ENCODE results near the gene BBS1. TPM values are rescaled to one million over a fixed set of nuclear protein-coding genes. Genes with fewer than 3 reads are reported as not detected.

The BBS1 gene
- total RNA-seq, 1 experiment from 2014 or later, result 28.4 TPM

DNA sequence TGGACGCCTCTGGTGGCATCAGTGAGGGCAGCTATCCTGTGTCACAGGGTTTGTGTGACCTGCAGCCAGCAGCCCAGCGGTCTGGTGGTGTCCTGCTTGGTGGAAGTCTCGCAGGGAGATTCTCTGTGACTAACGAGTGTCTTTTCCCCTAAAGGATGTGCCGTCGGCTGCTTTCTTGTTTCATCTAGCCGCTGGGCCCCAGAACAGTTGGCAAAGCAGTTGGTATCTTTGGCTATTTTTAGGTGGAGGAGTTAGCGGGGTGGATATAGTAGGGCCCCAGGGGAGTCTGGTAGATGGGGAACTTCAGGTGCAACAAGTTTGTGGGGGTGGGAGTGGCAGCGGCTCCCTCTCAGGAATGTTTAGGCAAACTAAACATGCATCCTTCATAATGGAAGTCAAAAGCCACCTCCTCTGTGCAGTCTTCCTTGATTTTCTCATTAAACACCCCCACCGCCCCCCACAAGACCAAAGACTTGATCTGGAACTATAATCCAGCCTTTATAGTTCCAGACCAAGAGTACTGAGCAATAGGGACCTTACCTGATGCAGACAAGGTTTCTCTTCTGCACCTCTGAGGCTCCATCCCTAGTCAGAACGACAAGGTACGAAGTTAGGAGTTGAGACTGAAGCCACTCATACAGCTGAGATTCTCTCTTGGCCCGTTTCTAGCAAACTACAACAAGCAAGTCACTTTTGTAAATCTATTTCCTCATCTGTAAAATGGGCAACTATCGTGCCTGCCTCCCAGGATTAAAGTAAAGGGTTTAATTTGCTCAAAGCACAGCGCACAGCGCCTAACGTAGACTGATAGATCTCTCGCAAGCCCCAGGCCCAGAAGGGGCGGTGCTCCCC lies 44.8 kb upstream of the BBS1 start:
- Histone ChIP-seq H3K27ac (ENCODE audit: low read length) (no peak overlapping the region), H3K9ac (ENCODE audit: low read length) (no peak overlapping the region), H3K9me2 (replicated peaks; ENCODE audit: low read length) (no peaks in the 10 kb centered on the region), H2AFZ (ENCODE audit: low read length) (peak overlapping the region; percentile 100), H3K27me3 (ENCODE audit: low read length) (no peaks in the 10 kb centered on the region), H3K4me1 (ENCODE audit: insufficient read depth, low read length) (peaks cover 20% of the 10 kb centered on the region), H3K36me3 (ENCODE audit: low read depth, low read length) (no peaks in the 10 kb centered on the region), H3K79me2 (ENCODE audit: low read length) (peaks cover 14% of the 10 kb centered on the region), H4K20me1 (ENCODE audit: low read length) (no peaks in the 10 kb centered on the region), H3K4me3 (ENCODE audit: low read length) (peak overlapping the region; percentile 92; the same call in 1 of the 2 replicates), H3F3A (ENCODE audit: low read length, unreplicated experiment) (no peaks in the 10 kb centered on the region), H3K4me2 (ENCODE audit: low read length) (peak overlapping the region; percentile 99), H3K9me3 (ENCODE audit: low read length) (no peaks in the 10 kb centered on the region)
- DNase-seq (no peak), ATAC-seq (no peak)
- POLR2A ChIA-PET (ENCODE audit: unreplicated experiment), result no interaction called here
- CTCF ChIA-PET, result interaction anchor here (0.6 to 1.4 kb wide), 2 partner anchors 27 to 151 kb away, joined by 5 to 9 read pairs; partner anchors contain the start of genes MRPL11 and RBM14
- BruUV-seq (replicated peaks), result no TSS peak
- intact Hi-C loops (cut with micrococcal nuclease), result loop anchor here (2.0 kb wide), 1 partner anchor 27 kb away; the partner anchor contains the start of gene MRPL11
- TF ChIP-seq EZH2 (IDR thresholded peaks at IDR 0.05; ENCODE audit: low read length, unreplicated experiment), result no peak
- TF ChIP-seq, protein P1, sequence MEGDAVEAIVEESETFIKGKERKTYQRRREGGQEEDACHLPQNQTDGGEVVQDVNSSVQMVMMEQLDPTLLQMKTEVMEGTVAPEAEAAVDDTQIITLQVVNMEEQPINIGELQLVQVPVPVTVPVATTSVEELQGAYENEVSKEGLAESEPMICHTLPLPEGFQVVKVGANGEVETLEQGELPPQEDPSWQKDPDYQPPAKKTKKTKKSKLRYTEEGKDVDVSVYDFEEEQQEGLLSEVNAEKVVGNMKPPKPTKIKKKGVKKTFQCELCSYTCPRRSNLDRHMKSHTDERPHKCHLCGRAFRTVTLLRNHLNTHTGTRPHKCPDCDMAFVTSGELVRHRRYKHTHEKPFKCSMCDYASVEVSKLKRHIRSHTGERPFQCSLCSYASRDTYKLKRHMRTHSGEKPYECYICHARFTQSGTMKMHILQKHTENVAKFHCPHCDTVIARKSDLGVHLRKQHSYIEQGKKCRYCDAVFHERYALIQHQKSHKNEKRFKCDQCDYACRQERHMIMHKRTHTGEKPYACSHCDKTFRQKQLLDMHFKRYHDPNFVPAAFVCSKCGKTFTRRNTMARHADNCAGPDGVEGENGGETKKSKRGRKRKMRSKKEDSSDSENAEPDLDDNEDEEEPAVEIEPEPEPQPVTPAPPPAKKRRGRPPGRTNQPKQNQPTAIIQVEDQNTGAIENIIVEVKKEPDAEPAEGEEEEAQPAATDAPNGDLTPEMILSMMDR (conservative IDR thresholded peaks at IDR 0.05; ENCODE audit: low read depth, low read length), result no peak

DNA sequence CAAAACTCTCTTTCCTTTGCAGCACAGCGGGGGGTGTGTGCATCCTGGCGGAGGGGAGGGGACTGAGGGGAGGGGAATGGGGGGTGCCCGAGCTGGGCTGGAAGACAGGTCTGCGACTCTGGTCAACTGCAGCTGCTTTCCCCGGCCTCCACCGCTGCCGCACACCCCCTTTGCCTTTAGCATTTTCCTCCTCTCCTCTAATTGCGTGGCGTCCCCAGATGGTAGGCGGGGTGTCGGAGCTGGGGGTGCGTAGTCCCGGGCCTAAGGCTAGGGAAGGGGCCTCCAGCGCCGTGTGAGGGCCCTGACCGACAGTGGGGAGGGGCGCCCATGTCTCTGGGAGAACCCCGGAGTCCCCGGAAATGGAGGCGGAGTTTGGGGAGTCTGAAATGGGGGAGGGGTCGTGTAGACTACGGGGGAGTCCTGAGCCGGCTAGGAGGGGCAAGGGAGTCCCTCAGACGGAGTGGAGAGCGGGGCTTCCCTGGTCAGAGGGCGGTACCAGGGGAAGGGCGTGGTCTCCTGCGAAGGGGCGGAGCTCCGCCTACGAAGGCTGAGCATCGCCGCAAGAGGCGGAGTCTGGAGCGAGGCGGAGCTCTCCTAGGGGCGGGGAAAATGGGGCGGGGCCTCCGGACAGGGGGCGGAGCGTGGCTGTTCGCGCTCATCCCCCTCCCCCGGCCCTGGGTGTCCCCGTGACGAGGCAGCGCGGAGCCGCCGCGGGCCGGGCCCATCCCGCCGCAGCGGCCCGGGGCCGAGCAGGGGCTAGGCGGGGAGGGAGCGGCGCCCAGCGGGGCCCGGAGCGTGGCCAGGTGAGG lies 44.0 kb upstream of the BBS1 start, which contains the start of gene PELI3:
TSS of gene PELI3 (plus strand) at position 681 of the 809 bp plus-strand sequence. CDS start 1,224 bp downstream, outside the sequence.
- H3K36me3 ChIP-seq (ENCODE audit: low read depth, low read length), result no peaks in the 10 kb centered on the region
- H3K4me2 ChIP-seq (ENCODE audit: low read length), result peak within 1 kb of the TSS; percentile 100
- no peaks in the 10 kb centered on the region for H3K27me3 ChIP-seq (ENCODE audit: low read length)
- DNase-seq (peak; percentile 96), ATAC-seq (peak; percentile 92)
- CTCF ChIA-PET, result interaction anchor here (0.5 to 1.4 kb wide), 12 partner anchors 14 to 1685 kb away, joined by 3 to 18 read pairs (median 5); partner anchors contain the start of genes DPP3, MRPL11 and RBM14
- H2AFZ ChIP-seq (ENCODE audit: low read length), result peak within 1 kb of the TSS; percentile 100
- H3K4me1 ChIP-seq (ENCODE audit: insufficient read depth, low read length), result peaks cover 20% of the 10 kb centered on the region
- no peaks in the 10 kb centered on the region for H3F3A ChIP-seq (ENCODE audit: low read length, unreplicated experiment)
- intact Hi-C loops (cut with micrococcal nuclease), result loop anchor here (2.0 kb wide), 1 partner anchor 28 kb away; the partner anchor contains the start of gene MRPL11
- peaks cover 14% of the 10 kb centered on the region for H3K79me2 ChIP-seq (ENCODE audit: low read length)
- POLR2A ChIA-PET (ENCODE audit: unreplicated experiment), result interaction anchor here (0.5 to 1.5 kb wide), 17 partner anchors 10 to 935 kb away, joined by 3 to 19 read pairs (median 9); partner anchors contain the start of genes BRMS1, DPP3 and ZDHHC24
- TSS peak; percentile 30 for BruUV-seq (replicated peaks)
- TF ChIP-seq EZH2 (IDR thresholded peaks at IDR 0.05; ENCODE audit: low read length, unreplicated experiment), result no peak
- no peak for TF ChIP-seq EZH2phosphoT487 (IDR thresholded peaks at IDR 0.05; ENCODE audit: borderline replicate concordance, low read length)
- TF ChIP-seq, protein P1 (conservative IDR thresholded peaks at IDR 0.05; ENCODE audit: low read depth, low read length), result no peak
- no peaks in the 10 kb centered on the region for H4K20me1 ChIP-seq (ENCODE audit: low read length)
- no peak within 1 kb of the TSS for H3K27ac ChIP-seq (ENCODE audit: low read length)
- no peaks in the 10 kb centered on the region for H3K9me2 ChIP-seq (replicated peaks; ENCODE audit: low read length)
- peak within 1 kb of the TSS; percentile 73 for H3K9ac ChIP-seq (ENCODE audit: low read length)
- no peaks in the 10 kb centered on the region for H3K9me3 ChIP-seq (ENCODE audit: low read length)
- peak within 1 kb of the TSS; percentile 92 for H3K4me3 ChIP-seq (ENCODE audit: low read length)

Measured in PC-3 (cell line).